IMR-90 (cell line): ENCODE measurements around the gene CCDC90B.

ENCODE experiments used
- CTCF ChIP-seq: conservative IDR thresholded peaks from 2 replicates; pipeline ENCODE4 v1.5.1; 2012; ENCODE audit warnings: mild to moderate bottlenecking, low read depth, low read length, improper control_type of control experiment
- ELK1 ChIP-seq: fragments of 150-350 bp; IDR thresholded peaks from 2 replicates; pipeline ENCODE4 v1.6.1; 2016; ENCODE audit warnings: low read depth, mild to moderate bottlenecking, low read length, moderate library complexity, borderline replicate concordance
- MXI1 ChIP-seq: IDR thresholded peaks from 2 replicates; pipeline ENCODE4 v1.6.1; 2012; ENCODE audit warnings: low read depth, mild to moderate bottlenecking, low read length, moderate library complexity, borderline replicate concordance
- POLR2A ChIP-seq: IDR thresholded peaks from 2 replicates; pipeline ENCODE4 v1.6.1; 2012; ENCODE audit warnings: mild to moderate bottlenecking, low read depth, low read length
- RAD21 ChIP-seq: IDR thresholded peaks from 2 replicates; pipeline ENCODE4 v1.6.1; 2012; ENCODE audit warnings: low read length, improper control_type of control experiment
- USF2 ChIP-seq: fragments of 150-350 bp; IDR thresholded peaks from 2 replicates; pipeline ENCODE4 v1.6.1; 2017; ENCODE audit warnings: mild to moderate bottlenecking, antibody characterized with exemption, low read length, low read depth

GRCh38 chr11:83292709-83293456, 6.7 kb upstream of the CCDC90B start:
- TF ChIP-seq ELK1, result no peak
- TF ChIP-seq USF2, result no peak
- peak; percentile 77 for TF ChIP-seq CTCF
- no peak for TF ChIP-seq POLR2A
- no peak for TF ChIP-seq MXI1
- peak; percentile 67 for TF ChIP-seq RAD21
